Measurements from ENCODE around the gene ZNF746.

Gene ZNF746

GRCh38 chr7:149489391-149490024 lies 8.1 kb downstream of the ZNF746 start:
- DNase-seq = no peak

- DNase-seq = no peak
Observed at GRCh38 chr7:149479568-149479967, 18.0 kb downstream of the ZNF746 start.

GRCh38 chr7:149478754-149479153 lies 18.9 kb downstream of the ZNF746 start:
- DNase-seq = no peak

GRCh38 chr7:149477494-149478443 lies 19.8 kb downstream of the ZNF746 start:
- DNase-seq = no peak

GRCh38 chr7:149476791-149477190 lies 20.8 kb downstream of the ZNF746 start:
- DNase-seq = no peak

GRCh38 chr7:149475121-149476045 lies 22.2 kb downstream of the ZNF746 start:
- no peak for DNase-seq

GRCh38 chr7:149474309-149475120 lies 23.1 kb downstream of the ZNF746 start:
- no peak for DNase-seq

- no peak for DNase-seq
Observed at GRCh38 chr7:149473251-149473650, 24.4 kb downstream of the ZNF746 start.

GRCh38 chr7:149471289-149471953 lies 26.2 kb downstream of the ZNF746 start:
- DNase-seq = no peak

GRCh38 chr7:149469806-149470205 lies 27.8 kb downstream of the ZNF746 start:
- DNase-seq = no peak

GRCh38 chr7:149468208-149468607 lies 29.4 kb downstream of the ZNF746 start:
- DNase-seq = no peak

GRCh38 chr7:149467321-149467859 lies 30.2 kb downstream of the ZNF746 start:
- no peak for DNase-seq

- DNase-seq = no peak
Observed at GRCh38 chr7:149466364-149466763, 31.2 kb downstream of the ZNF746 start.

GRCh38 chr7:149463500-149464161 lies 34.0 kb downstream of the ZNF746 start:
- DNase-seq = no peak

- DNase-seq = no peak
Observed at GRCh38 chr7:149462101-149462520, 35.5 kb downstream of the ZNF746 start.

GRCh38 chr7:149460493-149461277 lies 36.9 kb downstream of the ZNF746 start, which contains the start of gene ZNF777:
ZNF777 (minus strand) TSS chr7:149461062; CDS start chr7:149456022, 5,040 bp downstream.
- DNase-seq = peak; percentile 55

GRCh38 chr7:149459540-149460452 lies 37.8 kb downstream of the ZNF746 start:
- DNase-seq = no peak

GRCh38 chr7:149459201-149459539 lies 38.4 kb downstream of the ZNF746 start:
- no peak for DNase-seq

GRCh38 chr7:149458235-149458634 lies 39.4 kb downstream of the ZNF746 start:
- DNase-seq = no peak
